GM12878 (cell line): ENCODE results near the gene SPAAR.
"Not testable (repeated sequence)": the region's sequence is repeated elsewhere in the genome, so short reads cannot be mapped to it uniquely, and the experiment has no call there.

Experiments
- BRCA1 ChIP-seq: IDR thresholded peaks from 2 replicates; pipeline ENCODE4 v1.6.1; 2011; ENCODE audit warnings: low read depth, low read length, improper control_type of control experiment
- JUND ChIP-seq: IDR thresholded peaks from 2 replicates; pipeline ENCODE4 v1.6.1; 2012; ENCODE audit warnings: low read depth, mild to moderate bottlenecking, low read length, improper control_type of control experiment, moderate library complexity
- KDM1A ChIP-seq: fragments of 200-600 bp; sonication (generic); IDR thresholded peaks from 2 replicates; pipeline ENCODE4 v1.6.1; 2016; ENCODE audit warnings: borderline replicate concordance
- POLR2AphosphoS5 ChIP-seq: IDR thresholded peaks from 2 replicates; pipeline ENCODE4 v1.6.1; 2011; ENCODE audit warnings: mild to moderate bottlenecking, low read length, inconsistent platforms
- SMARCA5 ChIP-seq: fragments of 450-650 bp; IDR thresholded peaks from 2 replicates; pipeline ENCODE4 v1.6.1; 2017; ENCODE audit warnings: mild to moderate bottlenecking
- SP1 ChIP-seq: IDR thresholded peaks from one replicate; pipeline ENCODE4 v1.6.1; 2011; ENCODE audit warnings: low read depth, low read length
- STAT1 ChIP-seq: fragments of 450-650 bp; conservative IDR thresholded peaks from 2 replicates; pipeline ENCODE4 v1.6.1; 2014; ENCODE audit warnings: antibody characterized with exemption, mild to moderate bottlenecking
- TCF12 ChIP-seq: IDR thresholded peaks from 2 replicates; pipeline ENCODE4 v1.6.1; 2011; ENCODE audit warnings: low read depth, mild to moderate bottlenecking, low read length
- YY1 ChIP-seq: IDR thresholded peaks from 2 replicates; pipeline ENCODE4 v1.6.1; 2011; ENCODE audit warnings: low read depth, mild to moderate bottlenecking, low read length
- ZNF274 ChIP-seq: IDR thresholded peaks from one replicate; pipeline ENCODE4 v1.8.0; 2011; ENCODE audit not compliant: insufficient read length, insufficient read depth
- TF ChIP-seq, protein P1 (sequence below), 3 experiments: IDR thresholded peaks in 2 of 3; conservative IDR thresholded peaks in 1 of 3; 2 replicates each; pipeline ENCODE4 v1.5.1; 2011; ENCODE audit warnings: low read depth in 3 of 3, low read length in 3 of 3, mild to moderate bottlenecking in 3 of 3, control low read depth in 2 of 3, moderate library complexity in 2 of 3, inconsistent platforms in 1 of 3, mixed read lengths in 1 of 3; ENCODE audit not compliant: control insufficient read depth in 2 of 3, insufficient read depth in 1 of 3; ENCODE audit errors: extremely low read depth in 1 of 3
- TF ChIP-seq, protein P2 (sequence below): IDR thresholded peaks from 2 replicates; pipeline ENCODE4 v1.6.1; 2012; ENCODE audit warnings: improper control_type of control experiment, low read depth, low read length; ENCODE audit not compliant: insufficient replicate concordance
- TF ChIP-seq, protein P3 (sequence below): IDR thresholded peaks from 2 replicates; pipeline ENCODE4 v1.6.1; 2012; ENCODE audit warnings: mild to moderate bottlenecking, low read depth, low read length

DNA sequence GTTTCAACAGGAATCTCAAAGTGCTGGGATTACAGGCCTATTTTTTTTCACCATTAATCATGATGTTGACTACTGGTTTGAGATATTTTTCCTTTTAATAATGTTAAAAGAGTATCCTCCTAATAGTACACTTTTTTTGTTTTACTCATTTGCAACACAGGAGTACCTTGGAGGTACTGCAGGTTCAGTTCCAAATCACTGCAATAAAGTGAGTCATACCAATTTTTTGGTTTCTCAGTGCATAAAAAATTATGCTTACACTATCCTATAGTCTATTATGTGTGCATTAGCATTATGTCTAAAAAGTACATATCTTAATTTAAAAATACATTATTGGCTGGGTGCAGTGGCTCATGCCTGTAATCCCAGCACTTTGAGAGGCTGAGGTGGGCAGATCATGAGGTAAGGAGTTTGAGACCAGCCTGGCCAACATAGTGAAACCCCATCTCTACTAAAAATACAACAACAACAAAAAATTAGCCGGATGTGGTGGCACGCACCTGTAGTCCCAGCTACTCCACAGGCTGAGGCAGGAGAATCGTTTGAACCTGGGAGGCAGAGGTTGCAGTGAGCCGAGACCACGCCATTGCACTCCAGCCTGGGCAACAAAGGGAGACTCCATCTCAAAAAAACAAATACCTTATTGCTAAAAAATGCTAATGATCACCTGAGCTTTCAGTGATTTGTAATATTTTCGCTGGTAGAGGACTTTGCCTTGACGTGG is 11.8 kb upstream of the SPAAR start:
- not testable (repeated sequence) for TF ChIP-seq JUND, BRCA1, KDM1A, TCF12, POLR2AphosphoS5, ZNF274, STAT1, SP1, YY1, SMARCA5
- TF ChIP-seq, protein P1, sequence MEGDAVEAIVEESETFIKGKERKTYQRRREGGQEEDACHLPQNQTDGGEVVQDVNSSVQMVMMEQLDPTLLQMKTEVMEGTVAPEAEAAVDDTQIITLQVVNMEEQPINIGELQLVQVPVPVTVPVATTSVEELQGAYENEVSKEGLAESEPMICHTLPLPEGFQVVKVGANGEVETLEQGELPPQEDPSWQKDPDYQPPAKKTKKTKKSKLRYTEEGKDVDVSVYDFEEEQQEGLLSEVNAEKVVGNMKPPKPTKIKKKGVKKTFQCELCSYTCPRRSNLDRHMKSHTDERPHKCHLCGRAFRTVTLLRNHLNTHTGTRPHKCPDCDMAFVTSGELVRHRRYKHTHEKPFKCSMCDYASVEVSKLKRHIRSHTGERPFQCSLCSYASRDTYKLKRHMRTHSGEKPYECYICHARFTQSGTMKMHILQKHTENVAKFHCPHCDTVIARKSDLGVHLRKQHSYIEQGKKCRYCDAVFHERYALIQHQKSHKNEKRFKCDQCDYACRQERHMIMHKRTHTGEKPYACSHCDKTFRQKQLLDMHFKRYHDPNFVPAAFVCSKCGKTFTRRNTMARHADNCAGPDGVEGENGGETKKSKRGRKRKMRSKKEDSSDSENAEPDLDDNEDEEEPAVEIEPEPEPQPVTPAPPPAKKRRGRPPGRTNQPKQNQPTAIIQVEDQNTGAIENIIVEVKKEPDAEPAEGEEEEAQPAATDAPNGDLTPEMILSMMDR (IDR thresholded peaks at IDR 0.05 in 2 of 3, conservative IDR thresholded peaks at IDR 0.05 in 1 of 3; ENCODE audit: control insufficient read depth in 2 of 3, extremely low read depth in 1 of 3, insufficient read depth in 1 of 3, low read depth in 3 of 3, low read length in 3 of 3), result not testable (repeated sequence)
- TF ChIP-seq, protein P2, sequence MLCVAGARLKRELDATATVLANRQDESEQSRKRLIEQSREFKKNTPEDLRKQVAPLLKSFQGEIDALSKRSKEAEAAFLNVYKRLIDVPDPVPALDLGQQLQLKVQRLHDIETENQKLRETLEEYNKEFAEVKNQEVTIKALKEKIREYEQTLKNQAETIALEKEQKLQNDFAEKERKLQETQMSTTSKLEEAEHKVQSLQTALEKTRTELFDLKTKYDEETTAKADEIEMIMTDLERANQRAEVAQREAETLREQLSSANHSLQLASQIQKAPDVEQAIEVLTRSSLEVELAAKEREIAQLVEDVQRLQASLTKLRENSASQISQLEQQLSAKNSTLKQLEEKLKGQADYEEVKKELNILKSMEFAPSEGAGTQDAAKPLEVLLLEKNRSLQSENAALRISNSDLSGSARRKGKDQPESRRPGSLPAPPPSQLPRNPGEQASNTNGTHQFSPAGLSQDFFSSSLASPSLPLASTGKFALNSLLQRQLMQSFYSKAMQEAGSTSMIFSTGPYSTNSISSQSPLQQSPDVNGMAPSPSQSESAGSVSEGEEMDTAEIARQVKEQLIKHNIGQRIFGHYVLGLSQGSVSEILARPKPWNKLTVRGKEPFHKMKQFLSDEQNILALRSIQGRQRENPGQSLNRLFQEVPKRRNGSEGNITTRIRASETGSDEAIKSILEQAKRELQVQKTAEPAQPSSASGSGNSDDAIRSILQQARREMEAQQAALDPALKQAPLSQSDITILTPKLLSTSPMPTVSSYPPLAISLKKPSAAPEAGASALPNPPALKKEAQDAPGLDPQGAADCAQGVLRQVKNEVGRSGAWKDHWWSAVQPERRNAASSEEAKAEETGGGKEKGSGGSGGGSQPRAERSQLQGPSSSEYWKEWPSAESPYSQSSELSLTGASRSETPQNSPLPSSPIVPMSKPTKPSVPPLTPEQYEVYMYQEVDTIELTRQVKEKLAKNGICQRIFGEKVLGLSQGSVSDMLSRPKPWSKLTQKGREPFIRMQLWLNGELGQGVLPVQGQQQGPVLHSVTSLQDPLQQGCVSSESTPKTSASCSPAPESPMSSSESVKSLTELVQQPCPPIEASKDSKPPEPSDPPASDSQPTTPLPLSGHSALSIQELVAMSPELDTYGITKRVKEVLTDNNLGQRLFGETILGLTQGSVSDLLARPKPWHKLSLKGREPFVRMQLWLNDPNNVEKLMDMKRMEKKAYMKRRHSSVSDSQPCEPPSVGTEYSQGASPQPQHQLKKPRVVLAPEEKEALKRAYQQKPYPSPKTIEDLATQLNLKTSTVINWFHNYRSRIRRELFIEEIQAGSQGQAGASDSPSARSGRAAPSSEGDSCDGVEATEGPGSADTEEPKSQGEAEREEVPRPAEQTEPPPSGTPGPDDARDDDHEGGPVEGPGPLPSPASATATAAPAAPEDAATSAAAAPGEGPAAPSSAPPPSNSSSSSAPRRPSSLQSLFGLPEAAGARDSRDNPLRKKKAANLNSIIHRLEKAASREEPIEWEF, result not testable (repeated sequence)
- TF ChIP-seq, protein P3, sequence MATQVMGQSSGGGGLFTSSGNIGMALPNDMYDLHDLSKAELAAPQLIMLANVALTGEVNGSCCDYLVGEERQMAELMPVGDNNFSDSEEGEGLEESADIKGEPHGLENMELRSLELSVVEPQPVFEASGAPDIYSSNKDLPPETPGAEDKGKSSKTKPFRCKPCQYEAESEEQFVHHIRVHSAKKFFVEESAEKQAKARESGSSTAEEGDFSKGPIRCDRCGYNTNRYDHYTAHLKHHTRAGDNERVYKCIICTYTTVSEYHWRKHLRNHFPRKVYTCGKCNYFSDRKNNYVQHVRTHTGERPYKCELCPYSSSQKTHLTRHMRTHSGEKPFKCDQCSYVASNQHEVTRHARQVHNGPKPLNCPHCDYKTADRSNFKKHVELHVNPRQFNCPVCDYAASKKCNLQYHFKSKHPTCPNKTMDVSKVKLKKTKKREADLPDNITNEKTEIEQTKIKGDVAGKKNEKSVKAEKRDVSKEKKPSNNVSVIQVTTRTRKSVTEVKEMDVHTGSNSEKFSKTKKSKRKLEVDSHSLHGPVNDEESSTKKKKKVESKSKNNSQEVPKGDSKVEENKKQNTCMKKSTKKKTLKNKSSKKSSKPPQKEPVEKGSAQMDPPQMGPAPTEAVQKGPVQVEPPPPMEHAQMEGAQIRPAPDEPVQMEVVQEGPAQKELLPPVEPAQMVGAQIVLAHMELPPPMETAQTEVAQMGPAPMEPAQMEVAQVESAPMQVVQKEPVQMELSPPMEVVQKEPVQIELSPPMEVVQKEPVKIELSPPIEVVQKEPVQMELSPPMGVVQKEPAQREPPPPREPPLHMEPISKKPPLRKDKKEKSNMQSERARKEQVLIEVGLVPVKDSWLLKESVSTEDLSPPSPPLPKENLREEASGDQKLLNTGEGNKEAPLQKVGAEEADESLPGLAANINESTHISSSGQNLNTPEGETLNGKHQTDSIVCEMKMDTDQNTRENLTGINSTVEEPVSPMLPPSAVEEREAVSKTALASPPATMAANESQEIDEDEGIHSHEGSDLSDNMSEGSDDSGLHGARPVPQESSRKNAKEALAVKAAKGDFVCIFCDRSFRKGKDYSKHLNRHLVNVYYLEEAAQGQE, result not testable (repeated sequence)
